SJCRH30 (cell line): ENCODE measurements around the gene DET1. TPM values are rescaled to one million over a fixed set of nuclear protein-coding genes. Genes with fewer than 3 reads are reported as not detected.
"Not testable (repeated sequence)": the region's sequence is repeated elsewhere in the genome, so short reads cannot be mapped to it uniquely, and the experiment has no call there.

Experiments used
- DNase-seq, 2 experiments: peaks; one replicate each; pipeline ENCODE4 v3.0.0-alpha.2; 2015 to 2020
- H3K27ac ChIP-seq: fragments of 250-450 bp; sonication (Bioruptor Pico); 2 replicates; pipeline ENCODE4 v1.5.1; 2020; ENCODE audit warnings: mild to moderate bottlenecking, moderate library complexity
- H3K27me3 ChIP-seq: fragments of 250-450 bp; sonication (Bioruptor Pico); 2 replicates; pipeline ENCODE4 v1.5.1; 2020; ENCODE audit warnings: mild to moderate bottlenecking, moderate library complexity
- H3K36me3 ChIP-seq: fragments of 250-450 bp; sonication (Bioruptor Pico); 2 replicates; pipeline ENCODE4 v1.5.1; 2020; ENCODE audit warnings: mild to moderate bottlenecking, moderate library complexity
- H3K4me1 ChIP-seq: fragments of 250-450 bp; sonication (Bioruptor Pico); 2 replicates; pipeline ENCODE4 v1.5.1; 2020; ENCODE audit warnings: mild to moderate bottlenecking, moderate library complexity
- H3K4me3 ChIP-seq: fragments of 250-450 bp; sonication (Bioruptor Pico); 2 replicates; pipeline ENCODE4 v1.5.1; 2020; ENCODE audit warnings: mild to moderate bottlenecking, moderate library complexity
- H3K9me3 ChIP-seq: fragments of 250-450 bp; sonication (Bioruptor Pico); replicated peaks from 2 replicates; pipeline ENCODE4 v1.5.1; 2020; ENCODE audit warnings: mild to moderate bottlenecking, moderate library complexity
- total RNA-seq: library from RNA; depleted of rRNA; stranded (reverse); fragments of >200 nt; shearing (Covaris generic); gene quantifications from 2 replicates; pipeline ENCODE4 v1.2.3, GENCODE V29; 2014

Gene DET1
- total RNA-seq, 1 experiment from 2014 or later: 8.2 TPM

- Histone ChIP-seq H3K9me3 (no peaks in the 10 kb centered on the region), H3K4me1 (peaks cover 17% of the 10 kb centered on the region), H3K4me3 (no peak overlapping the region), H3K27me3 (no peaks in the 10 kb centered on the region), H3K27ac (no peak overlapping the region), H3K36me3 (no peaks in the 10 kb centered on the region)
- DNase-seq: no peak
Measured at GRCh38 chr15:88491158-88491557, 55.3 kb downstream of the DET1 start.

GRCh38 chr15:88490036-88490435 lies 56.4 kb downstream of the DET1 start:
- Histone ChIP-seq H3K36me3 (no peaks in the 10 kb centered on the region), H3K27ac (no peak overlapping the region), H3K27me3 (no peaks in the 10 kb centered on the region), H3K9me3 (no peaks in the 10 kb centered on the region), H3K4me1 (peaks cover 29% of the 10 kb centered on the region), H3K4me3 (no peak overlapping the region)
- peak; percentile 42 to 60 for DNase-seq

GRCh38 chr15:88489321-88489720 lies 57.2 kb downstream of the DET1 start:
- peaks cover 31% of the 10 kb centered on the region for H3K4me1 ChIP-seq

GRCh38 chr15:88487796-88488523 lies 58.5 kb downstream of the DET1 start:
- no peak for DNase-seq
- Histone ChIP-seq H3K4me1 (peaks cover 44% of the 10 kb centered on the region), H3K9me3 (no peaks in the 10 kb centered on the region), H3K36me3 (no peaks in the 10 kb centered on the region), H3K27me3 (no peaks in the 10 kb centered on the region), H3K27ac (no peak overlapping the region), H3K4me3 (no peak overlapping the region)

More at GRCh38 chr15:88489321-88489720, 57.2 kb downstream of the DET1 start:
- no peaks in the 10 kb centered on the region for H3K36me3 ChIP-seq
- no peak overlapping the region for H3K27ac ChIP-seq
- no peaks in the 10 kb centered on the region for H3K27me3 ChIP-seq
- H3K4me3 ChIP-seq: no peak overlapping the region
- no peak for DNase-seq
- no peaks in the 10 kb centered on the region for H3K9me3 ChIP-seq

GRCh38 chr15:88487178-88487795 lies 59.2 kb downstream of the DET1 start:
- no peak for DNase-seq
- no peak overlapping the region for H3K27ac ChIP-seq

GRCh38 chr15:88484682-88485331 lies 61.7 kb downstream of the DET1 start:
- no peaks in the 10 kb centered on the region for H3K9me3 ChIP-seq
- H3K4me3 ChIP-seq: no peak overlapping the region
- H3K27me3 ChIP-seq: no peaks in the 10 kb centered on the region
- peak; percentile 97 to 98 for DNase-seq
- no peaks in the 10 kb centered on the region for H3K36me3 ChIP-seq
- peaks cover 45% of the 10 kb centered on the region for H3K4me1 ChIP-seq
- H3K27ac ChIP-seq: peak overlapping the region; percentile 76

More at GRCh38 chr15:88487178-88487795, 59.2 kb downstream of the DET1 start:
- no peaks in the 10 kb centered on the region for H3K9me3 ChIP-seq
- no peak overlapping the region for H3K4me3 ChIP-seq
- no peaks in the 10 kb centered on the region for H3K27me3 ChIP-seq
- no peaks in the 10 kb centered on the region for H3K36me3 ChIP-seq
- H3K4me1 ChIP-seq: peaks cover 45% of the 10 kb centered on the region

GRCh38 chr15:88482263-88482662 lies 64.2 kb downstream of the DET1 start:
- Histone ChIP-seq H3K9me3 (no peaks in the 10 kb centered on the region), H3K36me3 (0 out of 2 replicates have a peak, but pooled peaks cover 5% of the 10 kb centered on the region), H3K27me3 (no peaks in the 10 kb centered on the region)

GRCh38 chr15:88480981-88481380 lies 65.5 kb downstream of the DET1 start:
- Histone ChIP-seq H3K27me3 (no peaks in the 10 kb centered on the region), H3K9me3 (no peaks in the 10 kb centered on the region)
- DNase-seq: no peak

More at GRCh38 chr15:88482263-88482662, 64.2 kb downstream of the DET1 start:
- peaks cover 38% of the 10 kb centered on the region for H3K4me1 ChIP-seq
- no peak overlapping the region for H3K27ac ChIP-seq
- no peak for DNase-seq
- no peak overlapping the region for H3K4me3 ChIP-seq

GRCh38 chr15:88479169-88479568 lies 67.3 kb downstream of the DET1 start:
- no peak for DNase-seq
- H3K27me3 ChIP-seq: no peaks in the 10 kb centered on the region

More at GRCh38 chr15:88480981-88481380, 65.5 kb downstream of the DET1 start:
- Histone ChIP-seq H3K27ac (no peak overlapping the region), H3K4me1 (peaks cover 28% of the 10 kb centered on the region), H3K36me3 (peaks cover 14% of the 10 kb centered on the region), H3K4me3 (no peak overlapping the region)

GRCh38 chr15:88477904-88478303 lies 68.6 kb downstream of the DET1 start:
- Histone ChIP-seq H3K9me3 (no peaks in the 10 kb centered on the region), H3K4me1 (peaks cover 3% of the 10 kb centered on the region; the same call in 1 of the 2 replicates), H3K4me3 (no peak overlapping the region), H3K27me3 (no peaks in the 10 kb centered on the region), H3K36me3 (peaks cover 31% of the 10 kb centered on the region), H3K27ac (no peak overlapping the region)
- no peak for DNase-seq

More at GRCh38 chr15:88479169-88479568, 67.3 kb downstream of the DET1 start:
- H3K36me3 ChIP-seq: peaks cover 24% of the 10 kb centered on the region
- peaks cover 14% of the 10 kb centered on the region for H3K4me1 ChIP-seq
- H3K4me3 ChIP-seq: no peak overlapping the region
- no peaks in the 10 kb centered on the region for H3K9me3 ChIP-seq
- H3K27ac ChIP-seq: no peak overlapping the region

- Histone ChIP-seq H3K4me1 (0 out of 2 replicates have a peak, but pooled peaks cover 2% of the 10 kb centered on the region), H3K27ac (no peak overlapping the region), H3K27me3 (no peaks in the 10 kb centered on the region), H3K9me3 (no peaks in the 10 kb centered on the region), H3K36me3 (peaks cover 37% of the 10 kb centered on the region), H3K4me3 (no peak overlapping the region)
- no peak for DNase-seq
Measured at GRCh38 chr15:88477126-88477525, 69.4 kb downstream of the DET1 start.

GRCh38 chr15:88476635-88477060 lies 69.8 kb downstream of the DET1 start:
- Histone ChIP-seq H3K9me3 (no peaks in the 10 kb centered on the region), H3K4me3 (no peak overlapping the region), H3K36me3 (peaks cover 40% of the 10 kb centered on the region), H3K27me3 (no peaks in the 10 kb centered on the region), H3K27ac (no peak overlapping the region), H3K4me1 (0 out of 2 replicates have a peak, but pooled peaks cover 2% of the 10 kb centered on the region)
- DNase-seq: peak; percentile 66 to 78

GRCh38 chr15:88473661-88474293 lies 72.7 kb downstream of the DET1 start:
- H3K36me3 ChIP-seq: peaks cover 40% of the 10 kb centered on the region
- H3K27ac ChIP-seq, H3K27me3 ChIP-seq, H3K4me1 ChIP-seq, H3K4me3 ChIP-seq, H3K9me3 ChIP-seq, DNase-seq: not testable (repeated sequence)

- H3K4me3 ChIP-seq: no peak overlapping the region
- H3K27ac ChIP-seq: no peak overlapping the region
- no peak for DNase-seq
- peaks cover 2% of the 10 kb centered on the region; the same call in 1 of the 2 replicates for H3K4me1 ChIP-seq
- peaks cover 35% of the 10 kb centered on the region for H3K36me3 ChIP-seq
- no peaks in the 10 kb centered on the region for H3K27me3 ChIP-seq
- no peaks in the 10 kb centered on the region for H3K9me3 ChIP-seq
Measured at GRCh38 chr15:88472225-88472624, 74.3 kb downstream of the DET1 start.
